B cell (primary cell): Measurements from ENCODE around the gene PTPRN2. TPM values are rescaled to one million over a fixed set of nuclear protein-coding genes. Genes with fewer than 3 reads are reported as not detected.

ENCODE experiments used
- ATAC-seq: fragments of 200-7000 bp; cut with Tn5 transposase; one replicate; pipeline ENCODE4 v1.10.0; 2021; ENCODE audit warnings: low read depth, mild to moderate bottlenecking, moderate number of reproducible peaks, moderate library complexity
- CTCF ChIA-PET: fragments of 350-600 bp; sonication (Branson Sonifier 250); formaldehyde crosslinking; loops from one replicate; lab custom pipeline; 2021; ENCODE audit warnings: antibody characterized with exemption, inconsistent platforms; lab: Charles Lee
- POLR2A ChIA-PET: fragments of 350-600 bp; sonication (Branson Sonifier 250); formaldehyde crosslinking; loops from one replicate; lab custom pipeline; 2021; ENCODE audit warnings: antibody characterized with exemption; lab: Charles Lee
- DNase-seq: peaks from one replicate; pipeline ENCODE4 v3.0.0; 2013
- H2AFZ ChIP-seq: 2 replicates; pipeline ENCODE4 v1.6.1; 2012; ENCODE audit warnings: mild to moderate bottlenecking, low read depth, low read length; ENCODE audit not compliant: insufficient read depth, poor library complexity, severe bottlenecking
- H3K27ac ChIP-seq, 2 donors: 1 replicate in 1 of 2; 2 replicates in 1 of 2; pipeline ENCODE4 v1.5.1; 2012 to 2013; ENCODE audit warnings: low read length in 2 of 2, mild to moderate bottlenecking in 2 of 2, moderate library complexity in 1 of 2
- H3K27me3 ChIP-seq, 4 experiments: fragments of 200-600 bp in 1 of 4; sonication (generic) in 1 of 4; replicated peaks in 1 of 4; 1 replicate in 2 of 4; 2 replicates in 2 of 4; pipeline versions ENCODE4 v1.6.1 to v1.7.0; 2013 to 2016; ENCODE audit warnings: low read length in 3 of 4, mild to moderate bottlenecking in 2 of 4, mixed read lengths in 1 of 4, moderate library complexity in 1 of 4; ENCODE audit not compliant: insufficient read depth in 4 of 4, control insufficient read depth in 3 of 4; ENCODE audit errors: control extremely low read depth in 1 of 4
- H3K36me3 ChIP-seq, 2 experiments: replicated peaks in 1 of 2; 1 replicate in 1 of 2; 2 replicates in 1 of 2; pipeline versions ENCODE4 v1.6.1 to v1.7.1; 2013; ENCODE audit warnings: low read length in 1 of 2; ENCODE audit not compliant: insufficient read depth in 2 of 2, control insufficient read depth in 1 of 2; ENCODE audit errors: control extremely low read depth in 1 of 2, extremely low read depth in 1 of 2
- H3K4me1 ChIP-seq, 2 donors: fragments of 200-600 bp in 1 of 2; sonication (generic) in 1 of 2; 1 replicate in 1 of 2; 2 replicates in 1 of 2; pipeline versions ENCODE4 v1.5.1 to v1.6.1; 2013 to 2017; ENCODE audit warnings: low read length in 2 of 2; ENCODE audit not compliant: control insufficient read depth in 2 of 2, insufficient read depth in 2 of 2
- H3K4me2 ChIP-seq: replicated peaks from 2 replicates; pipeline ENCODE3; 2012; ENCODE audit warnings: mild to moderate bottlenecking, low read depth, low read length; ENCODE audit not compliant: poor library complexity, severe bottlenecking
- H3K4me3 ChIP-seq, 5 experiments: fragments of 200-600 bp in 1 of 5; sonication (generic) in 1 of 5; 1 replicate in 3 of 5; 2 replicates in 2 of 5; pipeline versions ENCODE4 v1.5.1 to v1.7.0; 2011 to 2016; ENCODE audit warnings: low read length in 4 of 5, mild to moderate bottlenecking in 4 of 5, low read depth in 2 of 5, control low read depth in 1 of 5, moderate library complexity in 1 of 5; ENCODE audit not compliant: insufficient read depth in 1 of 5; ENCODE audit errors: control extremely low read depth in 1 of 5, extremely low read depth in 1 of 5
- H3K79me2 ChIP-seq: fragments of 200-600 bp; sonication (generic); one replicate; pipeline ENCODE4 v1.6.0; 2016; ENCODE audit warnings: low read length; ENCODE audit not compliant: control insufficient read depth, insufficient read depth
- H3K9ac ChIP-seq: fragments of 200-600 bp; sonication (generic); 2 replicates; pipeline ENCODE4 v1.6.1; 2017; ENCODE audit warnings: mild to moderate bottlenecking, low read length, moderate library complexity
- H3K9me3 ChIP-seq, 3 donors: one replicate each; pipeline versions ENCODE4 v1.6.1 to v1.7.1; 2013; ENCODE audit warnings: low read length in 2 of 3; ENCODE audit not compliant: control insufficient read depth in 2 of 3, insufficient read depth in 1 of 3; ENCODE audit errors: control extremely low read depth in 1 of 3
- H4K20me1 ChIP-seq: 2 replicates; pipeline ENCODE4 v1.6.0; 2012; ENCODE audit warnings: mild to moderate bottlenecking, low read length; ENCODE audit not compliant: insufficient read depth, control insufficient read depth, poor library complexity, severe bottlenecking
- H3K27ac Mint-ChIP-seq: one replicate; pipeline ENCODE4 v1.8.0; 2021; ENCODE audit warnings: mixed read lengths
- H3K27me3 Mint-ChIP-seq: one replicate; pipeline ENCODE4 v1.8.0; 2021; ENCODE audit warnings: mixed read lengths
- H3K4me1 Mint-ChIP-seq: one replicate; pipeline ENCODE4 v1.8.0; 2021; ENCODE audit warnings: mixed read lengths
- H3K4me3 Mint-ChIP-seq: one replicate; pipeline ENCODE4 v1.8.0; 2021; ENCODE audit warnings: mixed read lengths
- H3K9me3 Mint-ChIP-seq: one replicate; pipeline ENCODE4 v1.8.0; 2022; ENCODE audit warnings: mixed read lengths; ENCODE audit not compliant: insufficient read depth
- CTCF ChIP-seq: fragments of 200-600 bp; IDR thresholded peaks from one replicate; pipeline ENCODE4 v1.8.0; 2022; ENCODE audit warnings: antibody characterized with exemption, mild to moderate bottlenecking
- EZH2 ChIP-seq: IDR thresholded peaks from 2 replicates; pipeline ENCODE4 v1.6.1; 2012; ENCODE audit warnings: borderline replicate concordance, low read depth, mild to moderate bottlenecking, moderate library complexity, low read length; ENCODE audit not compliant: insufficient read depth, poor library complexity, severe bottlenecking
- WGBS: methylation state at CpG from one replicate; pipeline ENCODE4 v1.1.5; 2013; ENCODE audit warnings: missing lambda C conversion rate; ENCODE audit not compliant: insufficient coverage; 5-methylcytosine and 5-hydroxymethylcytosine counted together
- intact Hi-C: fragments of 100-400 bp; cut with micrococcal nuclease; formaldehyde crosslinking; loops from one replicate; pipeline ENCODE4 v1.10.0; 2022
- polyA plus RNA-seq: library from polyadenylated mRNA; depleted of rRNA; stranded (reverse); fragments of >200 nt; gene quantifications from 2 replicates; pipeline ENCODE4 v1.2.3, GENCODE V29; 2012
- total RNA-seq, 2 donors: library from RNA; stranded (reverse); fragments of 120-200 nt in 1 of 2; gene quantifications; 1 replicate in 1 of 2; 2 replicates in 1 of 2; pipeline versions ENCODE4 v1.2.3 to v1.2.4, GENCODE V29; 2013 to 2022

Gene PTPRN2
- total and polyA plus RNA-seq, 2 donors (not counting 1 experiment from before 2014, with no cell fraction given): 2.0 to 5.0 TPM

- intact Hi-C loops: no loop called here
- Mint-ChIP-seq H3K4me1 (no peaks in the 10 kb centered on the region), H3K4me3 (no peak overlapping the region), H3K27me3 (no peaks in the 10 kb centered on the region), H3K9me3 (peaks cover 5% of the 10 kb centered on the region), H3K27ac (no peak overlapping the region)
- H2AFZ ChIP-seq: no peak overlapping the region
- H3K79me2 ChIP-seq: no peaks in the 10 kb centered on the region
- no peak overlapping the region for H3K4me3 ChIP-seq
- no peak for TF ChIP-seq EZH2
- TF ChIP-seq CTCF: no peak
- WGBS: 89% methylated on average over 23 of the region's 24 CpGs
- H3K27ac ChIP-seq: no peak overlapping the region
- H3K27me3 ChIP-seq: no peaks in the 10 kb centered on the region
- H3K36me3 ChIP-seq: no peaks in the 10 kb centered on the region
- no peak overlapping the region for H3K9ac ChIP-seq
- peaks cover 0 to 44% (median 0%) of the 10 kb centered on the region in 3 donors for H3K9me3 ChIP-seq
- H3K4me2 ChIP-seq: no peak overlapping the region
- no peak for ATAC-seq
- CTCF ChIA-PET: no interaction called here
- no peaks in the 10 kb centered on the region for H3K4me1 ChIP-seq
- DNase-seq: no peak
- POLR2A ChIA-PET: no interaction called here
- no peaks in the 10 kb centered on the region for H4K20me1 ChIP-seq
Observed at GRCh38 chr7:158400601-158401225, 186.9 kb downstream of the PTPRN2 start.

DNA sequence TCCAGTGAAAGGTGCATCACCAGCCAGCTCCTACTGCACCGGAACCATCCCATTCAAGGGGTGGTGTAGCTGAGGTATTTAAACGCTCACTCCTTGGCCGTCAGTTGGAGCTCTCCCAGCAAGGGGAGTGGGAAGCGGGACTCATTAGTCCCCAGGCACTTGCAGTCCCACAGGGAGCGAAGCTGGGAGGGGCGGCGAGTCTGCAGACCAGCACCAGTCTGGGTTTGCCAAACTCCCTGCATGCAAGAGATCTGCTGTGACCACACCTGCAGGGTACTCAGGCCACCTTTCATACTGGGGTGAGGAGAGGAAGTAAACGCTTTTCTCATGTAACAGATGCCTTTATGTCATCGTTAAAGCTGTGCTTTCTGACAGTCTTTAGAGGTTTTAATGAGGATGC is 187.9 kb downstream of the PTPRN2 start:
- no peak for TF ChIP-seq CTCF
- no peak for TF ChIP-seq EZH2
- Histone ChIP-seq H3K27me3 (no peaks in the 10 kb centered on the region), H3K4me2 (no peak overlapping the region), H3K4me1 (no peaks in the 10 kb centered on the region), H4K20me1 (no peaks in the 10 kb centered on the region), H2AFZ (no peak overlapping the region), H3K9me3 (peaks cover 0 to 43% (median 0%) of the 10 kb centered on the region in 3 donors), H3K27ac (no peak overlapping the region), H3K9ac (no peak overlapping the region), H3K79me2 (no peaks in the 10 kb centered on the region), H3K4me3 (no peak overlapping the region), H3K36me3 (no peaks in the 10 kb centered on the region)
- Mint-ChIP-seq H3K27ac (no peak overlapping the region), H3K4me3 (no peak overlapping the region), H3K9me3 (peaks cover 5% of the 10 kb centered on the region), H3K27me3 (no peaks in the 10 kb centered on the region), H3K4me1 (no peaks in the 10 kb centered on the region)
- intact Hi-C loops: no loop called here
- 91% methylated on average over 9 of the region's 9 CpGs for WGBS
- no peak for DNase-seq
- ATAC-seq: no peak
- ChIA-PET POLR2A (no interaction called here), CTCF (no interaction called here)
